Osteoblast (primary cell): ENCODE results near the gene PIH1D1. TPM values are rescaled to one million over a fixed set of nuclear protein-coding genes. Genes with fewer than 3 reads are reported as not detected.
A peak's percentile ranks its signal among the peaks of the same experiment; 100 is the strongest.

Source experiments
- DNase-seq: peaks from one replicate; pipeline ENCODE4 v3.0.0; 2011; ENCODE audit warnings: low spot score, mixed read lengths; ENCODE audit not compliant: insufficient read length; ENCODE audit errors: missing footprints
- H2AFZ ChIP-seq: 2 replicates; pipeline ENCODE4 v1.6.0; 2011; ENCODE audit warnings: mild to moderate bottlenecking, low read length
- H3K27ac ChIP-seq: 2 replicates; pipeline ENCODE4 v1.5.1; 2011; ENCODE audit warnings: mild to moderate bottlenecking, low read depth, low read length, moderate library complexity
- H3K27me3 ChIP-seq: 2 replicates; pipeline ENCODE4 v1.6.0; 2012; ENCODE audit warnings: mild to moderate bottlenecking, control low read depth, inconsistent platforms, low read length, moderate library complexity; ENCODE audit not compliant: insufficient read depth
- H3K36me3 ChIP-seq: 2 replicates; pipeline ENCODE4 v1.5.1; 2011; ENCODE audit warnings: mild to moderate bottlenecking, low read length, control low read depth, moderate library complexity; ENCODE audit not compliant: insufficient read depth
- H3K4me1 ChIP-seq: 2 replicates; pipeline ENCODE4 v1.5.1; 2011; ENCODE audit warnings: mild to moderate bottlenecking, low read length, control low read depth, moderate library complexity; ENCODE audit not compliant: insufficient read depth
- H3K4me2 ChIP-seq: 2 replicates; pipeline ENCODE4 v1.6.0; 2011; ENCODE audit warnings: mild to moderate bottlenecking, low read length; ENCODE audit not compliant: insufficient read depth
- H3K4me3 ChIP-seq: fragments of 200-600 bp; sonication (generic); 3 replicates; pipeline ENCODE4 v1.5.1; 2012; ENCODE audit warnings: mild to moderate bottlenecking, low read length, inconsistent platforms; ENCODE audit not compliant: insufficient read depth
- H3K79me2 ChIP-seq: 2 replicates; pipeline ENCODE4 v1.6.0; 2012; ENCODE audit warnings: mild to moderate bottlenecking, low read length, control low read depth, inconsistent platforms; ENCODE audit not compliant: insufficient read depth
- H3K9me3 ChIP-seq: 2 replicates; pipeline ENCODE4 v1.5.1; 2011; ENCODE audit warnings: low read depth, low read length, control low read depth
- H4K20me1 ChIP-seq: 2 replicates; pipeline ENCODE4 v1.6.0; 2012; ENCODE audit warnings: mild to moderate bottlenecking, low read length, control low read depth; ENCODE audit not compliant: insufficient read depth
- CTCF ChIP-seq: IDR thresholded peaks from 2 replicates; pipeline ENCODE4 v1.5.1; 2011; ENCODE audit warnings: mild to moderate bottlenecking, low read depth, low read length, moderate library complexity; ENCODE audit errors: extremely low read depth
- total RNA-seq: library from RNA; depleted of rRNA; stranded (reverse); fragments of >200 nt; gene quantifications from 2 replicates; pipeline ENCODE4 v1.2.3, GENCODE V29; 2012

PIH1D1 gene
- total RNA-seq, 1 donor: 79.3 TPM

- no peak for TF ChIP-seq CTCF
- H3K36me3 ChIP-seq: no peaks in the 10 kb centered on the region
- H3K4me1 ChIP-seq: no peaks in the 10 kb centered on the region
- H3K9me3 ChIP-seq: no peaks in the 10 kb centered on the region
- no peak overlapping the region for H3K4me2 ChIP-seq
- no peaks in the 10 kb centered on the region for H4K20me1 ChIP-seq
- no peak overlapping the region for H3K4me3 ChIP-seq
- no peak for DNase-seq
- H2AFZ ChIP-seq: no peak overlapping the region
- H3K27ac ChIP-seq: no peak overlapping the region
- H3K79me2 ChIP-seq: no peaks in the 10 kb centered on the region
- H3K27me3 ChIP-seq: peaks cover 5% of the 10 kb centered on the region
Observed at GRCh38 chr19:49400029-49400428, 51.6 kb downstream of the PIH1D1 start.

DNA sequence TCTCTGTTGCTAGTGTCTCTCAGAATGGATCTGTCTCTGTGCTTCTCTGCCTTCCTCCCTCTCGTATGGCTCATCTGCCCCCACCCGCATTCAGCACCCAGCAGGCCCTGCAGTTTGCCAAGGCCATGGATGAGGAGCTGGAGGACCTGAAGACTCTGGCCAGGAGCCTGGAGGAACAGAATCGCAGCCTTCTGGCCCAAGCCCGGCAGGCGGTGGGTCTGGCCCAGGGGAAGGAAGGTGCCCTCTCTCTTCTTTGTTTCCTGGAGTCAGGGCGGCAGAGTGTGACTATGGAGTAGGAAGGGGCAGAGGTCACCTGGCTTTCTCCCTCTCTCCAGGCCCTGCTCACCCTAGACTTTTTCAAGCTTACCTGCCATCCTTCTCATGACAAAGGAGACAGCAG lies 52.7 kb downstream of the PIH1D1 start:
- Histone ChIP-seq H3K4me2 (no peak overlapping the region), H3K79me2 (no peaks in the 10 kb centered on the region), H3K27me3 (peaks cover 5% of the 10 kb centered on the region), H3K27ac (no peak overlapping the region), H3K4me1 (no peaks in the 10 kb centered on the region), H3K9me3 (no peaks in the 10 kb centered on the region), H3K4me3 (no peak overlapping the region), H4K20me1 (no peaks in the 10 kb centered on the region), H3K36me3 (no peaks in the 10 kb centered on the region), H2AFZ (no peak overlapping the region)
- TF ChIP-seq CTCF: no peak
- no peak for DNase-seq

DNA sequence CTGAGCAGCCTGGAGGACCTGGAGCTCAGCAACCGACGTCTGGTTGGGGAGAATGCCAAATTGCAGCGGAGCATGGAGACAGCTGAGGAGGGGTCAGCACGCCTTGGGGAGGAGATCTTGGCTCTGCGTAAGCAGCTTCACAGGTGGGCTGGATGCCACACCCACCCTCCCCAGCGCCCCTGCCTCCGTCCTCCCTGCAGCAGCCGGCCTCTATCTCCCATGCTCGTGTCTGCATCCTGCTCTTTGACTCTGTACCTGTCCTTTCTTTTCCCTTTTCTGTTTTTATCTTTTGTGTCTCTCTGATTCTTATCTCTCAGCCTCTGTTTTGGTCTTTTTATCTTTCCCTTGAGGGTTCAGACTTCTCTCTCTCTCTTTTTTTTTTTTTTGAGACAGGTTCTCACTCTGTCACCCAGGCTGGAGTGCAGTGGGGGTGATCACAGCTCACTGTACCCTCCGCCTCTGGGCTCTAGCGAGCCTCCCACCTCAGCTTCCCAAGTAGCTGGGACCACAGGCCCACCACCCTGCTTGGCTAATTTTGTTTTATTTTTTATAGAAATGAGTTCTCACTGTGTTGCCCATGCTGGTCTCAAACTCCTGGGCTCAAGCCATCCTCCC lies 53.5 kb downstream of the PIH1D1 start:
- Histone ChIP-seq H2AFZ (no peak overlapping the region), H4K20me1 (no peaks in the 10 kb centered on the region), H3K9me3 (no peaks in the 10 kb centered on the region), H3K4me2 (no peak overlapping the region), H3K4me3 (no peak overlapping the region), H3K27ac (no peak overlapping the region), H3K79me2 (no peaks in the 10 kb centered on the region), H3K4me1 (no peaks in the 10 kb centered on the region), H3K36me3 (no peaks in the 10 kb centered on the region), H3K27me3 (peaks cover 5% of the 10 kb centered on the region)
- TF ChIP-seq CTCF: no peak
- no peak for DNase-seq

DNA sequence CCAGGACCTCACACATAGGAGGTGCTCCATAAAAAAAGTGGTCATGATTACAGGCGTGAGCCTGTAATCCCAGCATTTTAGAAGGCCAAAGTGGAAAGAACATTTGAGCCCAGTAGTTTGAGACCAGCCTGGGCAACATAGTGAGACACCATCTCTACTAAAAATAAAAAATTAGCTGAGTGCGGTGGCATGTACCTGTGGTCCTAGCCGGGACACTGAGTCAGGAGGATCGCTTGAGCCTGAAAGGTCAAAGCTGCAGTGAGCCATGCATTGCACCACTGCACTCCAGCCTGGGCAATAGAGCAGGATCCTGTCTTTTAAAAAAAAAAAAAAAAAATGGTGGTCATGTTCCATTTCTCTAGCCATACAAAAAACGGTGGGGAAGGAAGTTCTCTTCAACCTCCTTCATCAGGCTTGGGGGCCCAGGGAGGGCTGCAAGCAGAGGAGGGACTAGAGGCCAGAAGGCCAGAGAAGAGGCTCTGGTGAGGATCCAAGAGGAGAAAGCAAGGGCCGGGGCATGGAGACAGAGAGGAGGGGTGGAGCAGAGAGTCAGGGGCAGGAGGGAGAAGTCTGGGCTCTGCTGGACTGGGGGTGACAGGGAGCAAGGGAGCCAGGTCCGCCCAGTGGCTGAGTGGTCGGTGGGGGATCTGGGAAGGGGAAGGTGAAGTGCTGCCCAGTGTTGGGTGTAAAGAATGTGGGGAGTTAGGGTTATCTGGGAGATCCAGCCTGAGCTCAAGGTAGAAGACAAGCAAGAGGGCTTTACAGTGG lies 54.7 kb downstream of the PIH1D1 start:
- H3K4me2 ChIP-seq: no peak overlapping the region
- no peaks in the 10 kb centered on the region for H3K4me1 ChIP-seq
- H3K27ac ChIP-seq: no peak overlapping the region
- no peaks in the 10 kb centered on the region for H4K20me1 ChIP-seq
- H3K79me2 ChIP-seq: no peaks in the 10 kb centered on the region
- DNase-seq: peak; percentile 59
- no peaks in the 10 kb centered on the region for H3K36me3 ChIP-seq
- no peak for TF ChIP-seq CTCF
- no peak overlapping the region for H2AFZ ChIP-seq
- H3K27me3 ChIP-seq: peaks cover 5% of the 10 kb centered on the region
- H3K4me3 ChIP-seq: no peak overlapping the region
- H3K9me3 ChIP-seq: no peaks in the 10 kb centered on the region
